Measurements from ENCODE around the gene SNRPA1. TPM values are rescaled to one million over a fixed set of nuclear protein-coding genes. Genes with fewer than 3 reads are reported as not detected.

Gene SNRPA1
- total RNA-seq, 4 donors from 2014 or later, result 3.2 to 56.4 (median 25.7) TPM

- H3K4me1 ChIP-seq, result peaks cover 0 to 5% of the 10 kb centered on the region in 2 donors
- TF ChIP-seq, protein P1, sequence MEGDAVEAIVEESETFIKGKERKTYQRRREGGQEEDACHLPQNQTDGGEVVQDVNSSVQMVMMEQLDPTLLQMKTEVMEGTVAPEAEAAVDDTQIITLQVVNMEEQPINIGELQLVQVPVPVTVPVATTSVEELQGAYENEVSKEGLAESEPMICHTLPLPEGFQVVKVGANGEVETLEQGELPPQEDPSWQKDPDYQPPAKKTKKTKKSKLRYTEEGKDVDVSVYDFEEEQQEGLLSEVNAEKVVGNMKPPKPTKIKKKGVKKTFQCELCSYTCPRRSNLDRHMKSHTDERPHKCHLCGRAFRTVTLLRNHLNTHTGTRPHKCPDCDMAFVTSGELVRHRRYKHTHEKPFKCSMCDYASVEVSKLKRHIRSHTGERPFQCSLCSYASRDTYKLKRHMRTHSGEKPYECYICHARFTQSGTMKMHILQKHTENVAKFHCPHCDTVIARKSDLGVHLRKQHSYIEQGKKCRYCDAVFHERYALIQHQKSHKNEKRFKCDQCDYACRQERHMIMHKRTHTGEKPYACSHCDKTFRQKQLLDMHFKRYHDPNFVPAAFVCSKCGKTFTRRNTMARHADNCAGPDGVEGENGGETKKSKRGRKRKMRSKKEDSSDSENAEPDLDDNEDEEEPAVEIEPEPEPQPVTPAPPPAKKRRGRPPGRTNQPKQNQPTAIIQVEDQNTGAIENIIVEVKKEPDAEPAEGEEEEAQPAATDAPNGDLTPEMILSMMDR (IDR thresholded peaks at IDR 0.05), result no peak
- TF ChIP-seq POLR2A (IDR thresholded peaks at IDR 0.05), result no peak
- H3K27ac ChIP-seq, result no peak overlapping the region
- no peak overlapping the region for H3K4me3 ChIP-seq
- H3K36me3 ChIP-seq, result no peaks in the 10 kb centered on the region
- no peak for DNase-seq
- intact Hi-C loops (cut with DNase I; ENCODE audit: low total_unique reads), result no loop called here
- no peaks in the 10 kb centered on the region for H3K9me3 ChIP-seq
- no peaks in the 10 kb centered on the region for H3K27me3 ChIP-seq
These were observed 57.8 kb downstream of the SNRPA1 start for GRCh38 chr15:101237251-101237650.

DNA sequence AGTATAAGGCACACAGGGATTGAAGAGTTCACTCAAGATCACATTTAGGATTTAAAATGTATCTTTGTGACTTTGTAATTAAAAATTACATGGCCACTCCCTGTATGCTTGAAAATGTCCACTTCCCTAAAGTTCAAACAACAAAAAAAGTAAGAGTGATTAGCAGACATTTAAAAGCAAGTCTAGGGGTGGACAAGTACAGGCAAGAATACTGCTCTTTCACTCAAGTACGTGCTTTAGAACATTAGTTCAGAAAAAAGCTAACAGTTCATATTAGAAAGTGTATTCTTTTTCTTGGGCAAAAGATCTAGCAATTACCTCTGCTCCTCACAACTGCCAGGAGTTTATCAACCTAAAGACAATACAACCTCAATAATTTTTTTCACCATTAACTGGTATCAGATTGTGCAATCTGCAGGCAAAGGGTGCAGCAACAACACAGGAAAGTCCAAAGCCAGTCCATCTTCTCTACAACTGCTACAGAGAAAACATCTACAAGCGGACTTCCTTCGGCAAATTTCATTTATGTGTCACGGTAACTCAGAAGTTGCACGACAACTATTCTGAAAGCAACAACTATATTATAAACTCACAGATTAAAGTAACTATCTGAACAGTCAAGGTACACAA, 61.3 kb downstream of the SNRPA1 start:
- H3K27ac ChIP-seq, result no peak overlapping the region

DNA sequence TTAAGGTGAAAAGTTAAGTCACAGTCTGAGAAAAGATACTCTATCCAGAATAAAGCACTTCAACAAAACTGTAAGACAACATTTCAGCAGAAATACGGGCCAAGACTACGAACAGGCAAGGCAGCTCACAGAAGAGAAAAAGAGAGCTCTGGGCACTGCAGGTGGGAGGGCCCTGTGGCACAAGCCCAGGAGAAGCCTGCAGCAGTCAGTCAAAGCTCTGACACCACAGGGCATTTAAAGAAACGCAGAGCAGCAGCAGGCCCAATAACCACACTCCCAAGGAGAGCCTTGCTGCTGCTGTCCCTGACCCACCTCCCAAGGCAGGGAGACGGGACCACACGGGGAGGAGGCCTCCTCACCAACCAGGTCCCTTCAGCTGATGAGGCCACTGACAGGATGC, 62.4 kb downstream of the SNRPA1 start:
- Histone ChIP-seq H3K4me3 (no peak overlapping the region), H3K36me3 (no peaks in the 10 kb centered on the region), H3K27ac (peak overlapping the region in 1 of 2 donors; percentile 26), H3K4me1 (peaks cover 0 to 5% of the 10 kb centered on the region in 2 donors), H3K9me3 (peaks cover 0 to 5% of the 10 kb centered on the region in 2 donors), H3K27me3 (no peaks in the 10 kb centered on the region)
- TF ChIP-seq, protein P1 (IDR thresholded peaks at IDR 0.05), result no peak
- no peak for TF ChIP-seq POLR2A (IDR thresholded peaks at IDR 0.05)
- no peak for DNase-seq
- intact Hi-C loops (cut with DNase I; ENCODE audit: low total_unique reads), result no loop called here

More for the DNA sequence above, 61.3 kb downstream of the SNRPA1 start:
- TF ChIP-seq POLR2A (IDR thresholded peaks at IDR 0.05), result no peak
- TF ChIP-seq, protein P1 (IDR thresholded peaks at IDR 0.05), result no peak
- H3K4me1 ChIP-seq, result peaks cover 0 to 5% of the 10 kb centered on the region in 2 donors
- intact Hi-C loops (cut with DNase I; ENCODE audit: low total_unique reads), result no loop called here
- H3K9me3 ChIP-seq, result no peaks in the 10 kb centered on the region
- no peak for DNase-seq
- H3K27me3 ChIP-seq, result no peaks in the 10 kb centered on the region
- no peaks in the 10 kb centered on the region for H3K36me3 ChIP-seq
- no peak overlapping the region for H3K4me3 ChIP-seq

Other genes with a start within 250 kb of the SNRPA1 start
- 10 to 100 TPM; 25.6 to 62.8 (median 46.0) TPM for gene CHSY1, start 43.2 kb downstream of the SNRPA1 start, total RNA-seq
- 10 to 100 TPM; 36.9 to 90.0 (median 56.3) TPM for gene SELENOS, start 17.8 kb downstream of the SNRPA1 start, total RNA-seq
- gene PCSK6, start 194.5 kb upstream of the SNRPA1 start, total RNA-seq, result 10 to 100 TPM in 2 of 4 donors, 1 to 10 TPM in 2; 1.4 to 12.8 (median 6.9) TPM

Measured in uterus (tissue), 4 donors.